ENCODE results near the gene RAD18.

DNA sequence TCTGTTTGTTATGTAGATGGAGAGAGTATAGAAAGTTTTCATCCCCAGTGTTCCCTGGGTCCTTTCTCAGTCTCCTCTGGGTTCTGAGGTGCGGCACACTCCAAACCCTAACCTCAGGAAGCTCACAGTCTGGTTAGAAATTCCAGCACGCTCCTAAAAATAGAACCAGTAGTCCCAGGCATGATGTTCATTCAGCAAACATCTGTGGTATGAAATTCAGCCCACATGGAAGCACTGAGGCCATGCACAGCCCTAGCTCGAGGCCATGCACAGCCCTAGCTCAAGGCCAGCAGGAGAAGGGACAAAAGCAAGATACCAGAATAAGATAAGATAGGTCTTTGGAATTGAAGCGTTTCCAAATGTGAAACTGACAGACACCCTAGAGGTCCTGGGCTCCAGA is 111.6 kb downstream of the RAD18 start:
- TF ChIP-seq POLR2A (IDR thresholded peaks at IDR 0.05) (no peak), CTCF (IDR thresholded peaks at IDR 0.05) (no peak)
